B cell (primary cell): Measurements from ENCODE around the gene SRCAP. TPM values are rescaled to one million over a fixed set of nuclear protein-coding genes. Genes with fewer than 3 reads are reported as not detected.

Experiments
- ATAC-seq: fragments of 200-7000 bp; cut with Tn5 transposase; one replicate; pipeline ENCODE4 v1.10.0; 2021; ENCODE audit warnings: low read depth, mild to moderate bottlenecking, moderate number of reproducible peaks, moderate library complexity
- CTCF ChIA-PET: fragments of 350-600 bp; sonication (Branson Sonifier 250); formaldehyde crosslinking; loops from one replicate; lab custom pipeline; 2021; ENCODE audit warnings: antibody characterized with exemption, inconsistent platforms; lab: Charles Lee
- POLR2A ChIA-PET: fragments of 350-600 bp; sonication (Branson Sonifier 250); formaldehyde crosslinking; loops from one replicate; lab custom pipeline; 2021; ENCODE audit warnings: antibody characterized with exemption; lab: Charles Lee
- DNase-seq: peaks from one replicate; pipeline ENCODE4 v3.0.0; 2013
- H2AFZ ChIP-seq: 2 replicates; pipeline ENCODE4 v1.6.1; 2012; ENCODE audit warnings: mild to moderate bottlenecking, low read depth, low read length; ENCODE audit not compliant: insufficient read depth, poor library complexity, severe bottlenecking
- H3K27ac ChIP-seq, 2 donors: 1 replicate in 1 of 2; 2 replicates in 1 of 2; pipeline ENCODE4 v1.5.1; 2012 to 2013; ENCODE audit warnings: low read length in 2 of 2, mild to moderate bottlenecking in 2 of 2, moderate library complexity in 1 of 2
- H3K27me3 ChIP-seq, 4 experiments: fragments of 200-600 bp in 1 of 4; sonication (generic) in 1 of 4; replicated peaks in 1 of 4; 1 replicate in 2 of 4; 2 replicates in 2 of 4; pipeline versions ENCODE4 v1.6.1 to v1.7.0; 2013 to 2016; ENCODE audit warnings: low read length in 3 of 4, mild to moderate bottlenecking in 2 of 4, mixed read lengths in 1 of 4, moderate library complexity in 1 of 4; ENCODE audit not compliant: insufficient read depth in 4 of 4, control insufficient read depth in 3 of 4; ENCODE audit errors: control extremely low read depth in 1 of 4
- H3K36me3 ChIP-seq, 2 experiments: replicated peaks in 1 of 2; 1 replicate in 1 of 2; 2 replicates in 1 of 2; pipeline versions ENCODE4 v1.6.1 to v1.7.1; 2013; ENCODE audit warnings: low read length in 1 of 2; ENCODE audit not compliant: insufficient read depth in 2 of 2, control insufficient read depth in 1 of 2; ENCODE audit errors: control extremely low read depth in 1 of 2, extremely low read depth in 1 of 2
- H3K4me1 ChIP-seq, 2 donors: fragments of 200-600 bp in 1 of 2; sonication (generic) in 1 of 2; 1 replicate in 1 of 2; 2 replicates in 1 of 2; pipeline versions ENCODE4 v1.5.1 to v1.6.1; 2013 to 2017; ENCODE audit warnings: low read length in 2 of 2; ENCODE audit not compliant: control insufficient read depth in 2 of 2, insufficient read depth in 2 of 2
- H3K4me2 ChIP-seq: replicated peaks from 2 replicates; pipeline ENCODE3; 2012; ENCODE audit warnings: mild to moderate bottlenecking, low read depth, low read length; ENCODE audit not compliant: poor library complexity, severe bottlenecking
- H3K4me3 ChIP-seq, 5 experiments: fragments of 200-600 bp in 1 of 5; sonication (generic) in 1 of 5; 1 replicate in 3 of 5; 2 replicates in 2 of 5; pipeline versions ENCODE4 v1.5.1 to v1.7.0; 2011 to 2016; ENCODE audit warnings: low read length in 4 of 5, mild to moderate bottlenecking in 4 of 5, low read depth in 2 of 5, control low read depth in 1 of 5, moderate library complexity in 1 of 5; ENCODE audit not compliant: insufficient read depth in 1 of 5; ENCODE audit errors: control extremely low read depth in 1 of 5, extremely low read depth in 1 of 5
- H3K79me2 ChIP-seq: fragments of 200-600 bp; sonication (generic); one replicate; pipeline ENCODE4 v1.6.0; 2016; ENCODE audit warnings: low read length; ENCODE audit not compliant: control insufficient read depth, insufficient read depth
- H3K9ac ChIP-seq: fragments of 200-600 bp; sonication (generic); 2 replicates; pipeline ENCODE4 v1.6.1; 2017; ENCODE audit warnings: mild to moderate bottlenecking, low read length, moderate library complexity
- H3K9me3 ChIP-seq, 3 donors: one replicate each; pipeline versions ENCODE4 v1.6.1 to v1.7.1; 2013; ENCODE audit warnings: low read length in 2 of 3; ENCODE audit not compliant: control insufficient read depth in 2 of 3, insufficient read depth in 1 of 3; ENCODE audit errors: control extremely low read depth in 1 of 3
- H4K20me1 ChIP-seq: 2 replicates; pipeline ENCODE4 v1.6.0; 2012; ENCODE audit warnings: mild to moderate bottlenecking, low read length; ENCODE audit not compliant: insufficient read depth, control insufficient read depth, poor library complexity, severe bottlenecking
- H3K27ac Mint-ChIP-seq: one replicate; pipeline ENCODE4 v1.8.0; 2021; ENCODE audit warnings: mixed read lengths
- H3K27me3 Mint-ChIP-seq: one replicate; pipeline ENCODE4 v1.8.0; 2021; ENCODE audit warnings: mixed read lengths
- H3K4me1 Mint-ChIP-seq: one replicate; pipeline ENCODE4 v1.8.0; 2021; ENCODE audit warnings: mixed read lengths
- H3K4me3 Mint-ChIP-seq: one replicate; pipeline ENCODE4 v1.8.0; 2021; ENCODE audit warnings: mixed read lengths
- H3K9me3 Mint-ChIP-seq: one replicate; pipeline ENCODE4 v1.8.0; 2022; ENCODE audit warnings: mixed read lengths; ENCODE audit not compliant: insufficient read depth
- CTCF ChIP-seq: fragments of 200-600 bp; IDR thresholded peaks from one replicate; pipeline ENCODE4 v1.8.0; 2022; ENCODE audit warnings: antibody characterized with exemption, mild to moderate bottlenecking
- EZH2 ChIP-seq: IDR thresholded peaks from 2 replicates; pipeline ENCODE4 v1.6.1; 2012; ENCODE audit warnings: borderline replicate concordance, low read depth, mild to moderate bottlenecking, moderate library complexity, low read length; ENCODE audit not compliant: insufficient read depth, poor library complexity, severe bottlenecking
- WGBS: methylation state at CpG from one replicate; pipeline ENCODE4 v1.1.5; 2013; ENCODE audit warnings: missing lambda C conversion rate; ENCODE audit not compliant: insufficient coverage; 5-methylcytosine and 5-hydroxymethylcytosine counted together
- intact Hi-C: fragments of 100-400 bp; cut with micrococcal nuclease; formaldehyde crosslinking; loops from one replicate; pipeline ENCODE4 v1.10.0; 2022
- polyA plus RNA-seq: library from polyadenylated mRNA; depleted of rRNA; stranded (reverse); fragments of >200 nt; gene quantifications from 2 replicates; pipeline ENCODE4 v1.2.3, GENCODE V29; 2012
- total RNA-seq, 2 donors: library from RNA; stranded (reverse); fragments of 120-200 nt in 1 of 2; gene quantifications; 1 replicate in 1 of 2; 2 replicates in 1 of 2; pipeline versions ENCODE4 v1.2.3 to v1.2.4, GENCODE V29; 2013 to 2022

The SRCAP gene
- total and polyA plus RNA-seq, 2 donors (not counting 1 experiment from before 2014, with no cell fraction given) = 20.9 to 145 TPM

GRCh38 chr16:30773826-30774225 lies 74.9 kb downstream of the SRCAP start:
- CTCF ChIA-PET = no interaction called here
- no peaks in the 10 kb centered on the region for H3K9me3 ChIP-seq

More at GRCh38 chr16:30773826-30774225, 74.9 kb downstream of the SRCAP start:
- Histone ChIP-seq H3K4me3 (no peak overlapping the region), H3K4me1 (peaks cover 10 to 21% of the 10 kb centered on the region in 2 donors), H3K36me3 (peaks cover 0 to 41% of the 10 kb centered on the region in 2 experiments), H2AFZ (no peak overlapping the region), H3K79me2 (no peaks in the 10 kb centered on the region), H3K27ac (no peak overlapping the region), H3K27me3 (peaks cover 0 to 19% (median 4%) of the 10 kb centered on the region in 4 experiments), H3K4me2 (no peak overlapping the region), H3K9ac (no peak overlapping the region), H4K20me1 (peaks cover 39% of the 10 kb centered on the region)
- no peaks in the 10 kb centered on the region for H3K9me3 Mint-ChIP-seq
- WGBS = 88% methylated on average over 13 of the region's 14 CpGs
- ATAC-seq (no peak), DNase-seq (no peak)
- no peak overlapping the region for H3K4me3 Mint-ChIP-seq
- intact Hi-C loops = no loop called here
- H3K27ac Mint-ChIP-seq = no peak overlapping the region
- TF ChIP-seq CTCF = no peak
- TF ChIP-seq EZH2 = no peak
- peaks cover 34% of the 10 kb centered on the region for H3K4me1 Mint-ChIP-seq
- POLR2A ChIA-PET = no interaction called here
- peaks cover 13% of the 10 kb centered on the region for H3K27me3 Mint-ChIP-seq
